Astrocyte (in vitro differentiated cells and primary cell): Measurements from ENCODE around the gene FCHO2.

Experiments used
- EZH2 ChIP-seq: IDR thresholded peaks from 2 replicates; pipeline ENCODE4 v1.6.1; 2012; ENCODE audit warnings: mild to moderate bottlenecking, low read length, inconsistent platforms; ENCODE audit not compliant: insufficient read depth
- TF ChIP-seq, protein P1 (sequence below): IDR thresholded peaks from 2 replicates; pipeline ENCODE4 v1.5.1; 2011; ENCODE audit warnings: low read depth, mild to moderate bottlenecking, inconsistent platforms, low read length, moderate library complexity; ENCODE audit not compliant: insufficient read depth

DNA sequence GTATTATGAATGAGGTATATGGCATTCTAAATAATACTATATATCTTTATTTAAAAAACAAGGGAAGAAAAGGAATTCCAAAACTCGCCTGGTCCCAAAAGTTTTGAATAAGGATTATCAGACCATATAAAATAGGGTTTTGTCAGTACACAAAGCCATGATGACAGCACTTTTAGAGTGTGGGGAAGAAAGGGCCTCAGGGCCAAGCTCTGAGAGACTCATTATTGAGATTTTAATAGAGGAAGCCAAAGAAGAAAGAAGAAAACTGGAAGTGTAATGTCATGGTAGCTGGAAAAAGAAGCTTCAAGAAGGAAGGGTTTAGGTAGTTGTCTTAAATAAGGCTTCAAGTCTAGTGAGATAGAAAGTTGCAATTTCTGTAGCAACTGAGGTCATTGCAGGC lies 53.0 kb downstream of the FCHO2 start:
- TF ChIP-seq, protein P1, sequence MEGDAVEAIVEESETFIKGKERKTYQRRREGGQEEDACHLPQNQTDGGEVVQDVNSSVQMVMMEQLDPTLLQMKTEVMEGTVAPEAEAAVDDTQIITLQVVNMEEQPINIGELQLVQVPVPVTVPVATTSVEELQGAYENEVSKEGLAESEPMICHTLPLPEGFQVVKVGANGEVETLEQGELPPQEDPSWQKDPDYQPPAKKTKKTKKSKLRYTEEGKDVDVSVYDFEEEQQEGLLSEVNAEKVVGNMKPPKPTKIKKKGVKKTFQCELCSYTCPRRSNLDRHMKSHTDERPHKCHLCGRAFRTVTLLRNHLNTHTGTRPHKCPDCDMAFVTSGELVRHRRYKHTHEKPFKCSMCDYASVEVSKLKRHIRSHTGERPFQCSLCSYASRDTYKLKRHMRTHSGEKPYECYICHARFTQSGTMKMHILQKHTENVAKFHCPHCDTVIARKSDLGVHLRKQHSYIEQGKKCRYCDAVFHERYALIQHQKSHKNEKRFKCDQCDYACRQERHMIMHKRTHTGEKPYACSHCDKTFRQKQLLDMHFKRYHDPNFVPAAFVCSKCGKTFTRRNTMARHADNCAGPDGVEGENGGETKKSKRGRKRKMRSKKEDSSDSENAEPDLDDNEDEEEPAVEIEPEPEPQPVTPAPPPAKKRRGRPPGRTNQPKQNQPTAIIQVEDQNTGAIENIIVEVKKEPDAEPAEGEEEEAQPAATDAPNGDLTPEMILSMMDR, result no peak
- TF ChIP-seq EZH2, result no peak
